Left ventricle myocardium inferior (tissue), 1 donor: Measurements from ENCODE around the gene CEP128. TPM values are rescaled to one million over a fixed set of nuclear protein-coding genes. Genes with fewer than 3 reads are reported as not detected.

Experiments
- DNase-seq: peaks from one replicate; pipeline ENCODE4 v3.0.0-alpha.2; 2020
- H3K27ac ChIP-seq: fragments of 200-600 bp; replicated peaks from 2 replicates; pipeline ENCODE4 v1.8.0; 2021
- H3K27me3 ChIP-seq: fragments of 200-600 bp; 2 replicates; pipeline ENCODE4 v1.8.0; 2021; ENCODE audit warnings: low read depth
- H3K36me3 ChIP-seq: fragments of 200-600 bp; 2 replicates; pipeline ENCODE4 v1.8.0; 2021
- H3K4me1 ChIP-seq: fragments of 200-600 bp; 2 replicates; pipeline ENCODE4 v1.8.0; 2021
- H3K4me3 ChIP-seq: fragments of 200-600 bp; 2 replicates; pipeline ENCODE4 v1.8.0; 2021; ENCODE audit warnings: mild to moderate bottlenecking, moderate library complexity
- H3K9me3 ChIP-seq: fragments of 200-600 bp; replicated peaks from 2 replicates; pipeline ENCODE4 v1.8.0; 2021
- intact Hi-C: fragments of 100-400 bp; cut with micrococcal nuclease; formaldehyde crosslinking; loops from one replicate; pipeline ENCODE4 v1.11.0; 2022
- total RNA-seq: library from RNA; stranded (reverse); fragmentation: NEBNext Ultra II Directional; extraction: Animal tissue kit (Norgen Biotek cat#: 25700); gene quantifications from one replicate; pipeline ENCODE4 v1.2.1, GENCODE V29; 2021
- TF ChIP-seq, protein P1 (sequence below): fragments of 200-600 bp; IDR thresholded peaks from 2 replicates; pipeline ENCODE4 v1.8.0; 2021; ENCODE audit warnings: antibody characterized with exemption, mild to moderate bottlenecking, borderline replicate concordance
- donor health status: DM: no; HTN: yes; CAD: no; lungs with severe emphysema.

The CEP128 gene
- total RNA-seq, 1 donor from 2014 or later, result 2.3 TPM

DNA sequence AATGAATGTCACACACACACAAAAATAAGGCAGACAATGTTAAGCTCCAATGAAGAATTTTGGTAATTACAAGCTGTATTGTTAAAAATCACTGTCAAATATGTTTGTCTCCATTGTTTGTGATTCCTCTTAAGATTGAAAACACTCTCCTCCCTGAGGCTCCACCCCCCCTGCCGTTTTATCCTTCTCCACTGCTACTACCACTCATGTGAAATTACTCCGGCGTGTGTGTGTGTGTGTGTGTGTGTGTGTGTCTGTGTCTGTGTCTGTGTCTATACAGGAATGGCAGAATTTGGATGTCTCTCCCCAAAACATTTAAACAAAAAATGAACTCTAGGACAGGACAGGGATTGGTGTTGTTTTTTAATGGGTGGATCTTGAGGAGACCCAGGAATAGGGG, 365.1 kb downstream of the CEP128 start:
- Histone ChIP-seq H3K4me1 (no peaks in the 10 kb centered on the region), H3K27ac (no peak overlapping the region), H3K27me3 (no peaks in the 10 kb centered on the region), H3K9me3 (no peaks in the 10 kb centered on the region), H3K36me3 (no peaks in the 10 kb centered on the region), H3K4me3 (no peak overlapping the region)
- DNase-seq, result no peak
- intact Hi-C loops, result no loop called here
- TF ChIP-seq, protein P1, sequence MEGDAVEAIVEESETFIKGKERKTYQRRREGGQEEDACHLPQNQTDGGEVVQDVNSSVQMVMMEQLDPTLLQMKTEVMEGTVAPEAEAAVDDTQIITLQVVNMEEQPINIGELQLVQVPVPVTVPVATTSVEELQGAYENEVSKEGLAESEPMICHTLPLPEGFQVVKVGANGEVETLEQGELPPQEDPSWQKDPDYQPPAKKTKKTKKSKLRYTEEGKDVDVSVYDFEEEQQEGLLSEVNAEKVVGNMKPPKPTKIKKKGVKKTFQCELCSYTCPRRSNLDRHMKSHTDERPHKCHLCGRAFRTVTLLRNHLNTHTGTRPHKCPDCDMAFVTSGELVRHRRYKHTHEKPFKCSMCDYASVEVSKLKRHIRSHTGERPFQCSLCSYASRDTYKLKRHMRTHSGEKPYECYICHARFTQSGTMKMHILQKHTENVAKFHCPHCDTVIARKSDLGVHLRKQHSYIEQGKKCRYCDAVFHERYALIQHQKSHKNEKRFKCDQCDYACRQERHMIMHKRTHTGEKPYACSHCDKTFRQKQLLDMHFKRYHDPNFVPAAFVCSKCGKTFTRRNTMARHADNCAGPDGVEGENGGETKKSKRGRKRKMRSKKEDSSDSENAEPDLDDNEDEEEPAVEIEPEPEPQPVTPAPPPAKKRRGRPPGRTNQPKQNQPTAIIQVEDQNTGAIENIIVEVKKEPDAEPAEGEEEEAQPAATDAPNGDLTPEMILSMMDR, result no peak

DNA sequence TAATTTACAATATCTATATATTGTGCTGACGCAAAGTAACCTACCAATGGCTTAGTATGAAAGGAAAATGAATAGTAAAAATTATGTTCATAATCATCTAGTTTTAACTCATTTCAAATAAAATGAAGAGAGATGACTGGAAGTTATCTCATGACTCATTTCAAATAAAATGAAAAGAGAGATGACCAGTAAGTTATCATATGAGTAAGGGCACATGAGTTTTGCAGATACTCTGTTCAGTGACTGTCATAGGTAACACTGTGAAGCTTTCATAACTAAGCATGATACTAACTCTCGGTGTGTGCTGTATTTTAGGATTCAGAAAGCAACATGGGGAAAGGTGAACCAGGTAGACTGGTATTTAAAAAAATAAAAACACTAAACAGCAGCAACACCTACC, 365.8 kb downstream of the CEP128 start:
- Histone ChIP-seq H3K27ac (no peak overlapping the region), H3K36me3 (no peaks in the 10 kb centered on the region), H3K27me3 (no peaks in the 10 kb centered on the region), H3K4me1 (no peaks in the 10 kb centered on the region), H3K9me3 (no peaks in the 10 kb centered on the region), H3K4me3 (no peak overlapping the region)
- intact Hi-C loops, result no loop called here
- no peak for DNase-seq
- TF ChIP-seq, protein P1, result no peak

DNA sequence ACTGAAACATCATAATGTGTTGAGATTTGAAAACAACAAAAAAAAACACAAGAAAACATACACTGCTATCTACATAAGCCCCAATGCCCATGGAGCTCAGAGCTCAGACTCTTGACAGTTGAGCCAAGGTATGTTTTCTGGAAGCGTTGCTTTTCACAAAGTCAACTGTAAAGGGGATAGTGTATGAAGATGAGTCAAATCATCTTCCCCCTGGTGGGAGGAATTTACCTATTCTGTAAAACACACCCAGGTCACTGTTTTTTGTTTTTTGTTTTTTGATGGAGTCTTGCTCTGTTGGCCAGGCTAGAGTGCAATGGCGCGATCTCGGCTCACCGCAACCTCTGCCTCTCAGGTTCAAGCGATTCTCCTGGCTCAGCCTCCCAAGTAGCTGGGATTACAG, 368.9 kb downstream of the CEP128 start:
- no peaks in the 10 kb centered on the region for H3K4me1 ChIP-seq
- TF ChIP-seq, protein P1, result no peak
- no peaks in the 10 kb centered on the region for H3K36me3 ChIP-seq
- H3K9me3 ChIP-seq, result no peaks in the 10 kb centered on the region
- intact Hi-C loops, result no loop called here
- DNase-seq, result no peak
- H3K27ac ChIP-seq, result no peak overlapping the region
- H3K27me3 ChIP-seq, result no peaks in the 10 kb centered on the region
- H3K4me3 ChIP-seq, result no peak overlapping the region

DNA sequence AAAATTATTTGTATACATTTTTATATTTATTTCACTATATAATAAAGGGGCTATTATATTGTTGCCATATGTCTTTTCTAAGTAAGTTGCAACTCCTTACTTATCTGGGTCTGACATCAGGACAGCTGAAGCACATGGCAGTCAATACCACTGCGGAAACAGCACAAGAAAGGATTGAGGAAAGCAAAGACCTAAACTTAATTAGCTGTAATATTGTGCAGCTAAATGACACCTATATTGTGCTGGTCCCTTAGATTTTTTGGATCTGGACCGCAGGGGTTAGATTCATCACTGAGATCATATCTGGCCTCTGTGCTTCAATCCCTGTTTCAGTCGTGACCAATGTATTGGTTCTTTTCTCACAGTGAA, 370.6 kb downstream of the CEP128 start:
- TF ChIP-seq, protein P1, result no peak
- no peaks in the 10 kb centered on the region for H3K9me3 ChIP-seq

DNA sequence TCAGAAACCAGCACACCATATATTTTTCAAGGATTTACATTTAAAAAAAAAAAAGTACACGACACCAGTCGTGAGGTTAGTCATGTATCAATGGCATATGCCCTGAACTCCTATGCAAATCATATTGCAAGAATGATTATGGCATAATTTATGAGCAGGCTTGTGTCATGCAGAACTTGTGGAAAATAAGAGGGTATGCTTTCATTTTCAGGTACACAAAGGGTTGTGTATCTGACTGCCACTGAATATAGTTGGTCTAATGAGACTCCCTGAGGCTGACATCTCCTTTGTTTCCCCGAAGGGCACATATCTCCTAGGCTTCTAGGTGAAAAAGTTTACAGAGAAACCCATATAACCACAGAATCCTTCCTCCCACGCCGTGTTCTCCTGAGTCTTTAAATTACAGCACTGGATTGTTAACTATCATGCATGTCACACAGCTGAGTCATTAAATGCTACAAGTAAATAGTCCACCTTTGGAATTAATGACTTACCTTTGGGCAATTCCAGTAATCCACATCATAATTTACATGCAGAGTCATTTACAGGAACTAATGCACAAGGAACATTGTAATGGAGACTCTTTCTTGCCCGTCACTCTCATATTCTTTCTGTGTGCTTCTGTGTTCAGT, 373.5 kb downstream of the CEP128 start:
- TF ChIP-seq, protein P1, result no peak
- H3K27me3 ChIP-seq, result no peaks in the 10 kb centered on the region
- no peak overlapping the region for H3K4me3 ChIP-seq
- H3K36me3 ChIP-seq, result no peaks in the 10 kb centered on the region
- H3K4me1 ChIP-seq, result no peaks in the 10 kb centered on the region
- no peak for DNase-seq
- no peak overlapping the region for H3K27ac ChIP-seq
- intact Hi-C loops, result no loop called here
- no peaks in the 10 kb centered on the region for H3K9me3 ChIP-seq

More for the DNA sequence above, 370.6 kb downstream of the CEP128 start:
- H3K4me1 ChIP-seq, result no peaks in the 10 kb centered on the region
- no peaks in the 10 kb centered on the region for H3K36me3 ChIP-seq
- DNase-seq, result no peak
- intact Hi-C loops, result no loop called here
- H3K4me3 ChIP-seq, result no peak overlapping the region
- H3K27ac ChIP-seq, result no peak overlapping the region
- no peaks in the 10 kb centered on the region for H3K27me3 ChIP-seq

DNA sequence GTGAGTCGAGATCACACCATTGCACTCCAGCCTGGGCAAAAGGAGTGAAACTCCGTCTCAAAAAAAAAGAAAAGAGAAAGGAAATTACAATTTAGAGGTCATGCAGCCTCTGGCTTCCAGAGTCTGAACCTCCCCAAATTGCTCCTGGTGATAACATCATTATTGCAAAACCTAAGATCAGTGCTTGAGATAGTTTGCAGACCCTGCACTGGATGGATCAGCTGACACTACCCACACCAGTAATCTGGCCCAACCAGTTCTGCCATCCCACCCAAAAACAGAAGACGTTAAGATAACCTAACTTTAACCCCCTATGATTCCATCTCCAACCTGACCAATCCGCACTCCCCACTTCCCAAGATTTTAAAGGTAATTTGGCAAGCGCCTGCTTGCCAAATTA, 376.5 kb downstream of the CEP128 start:
- no peak overlapping the region for H3K27ac ChIP-seq
- no peaks in the 10 kb centered on the region for H3K9me3 ChIP-seq
- TF ChIP-seq, protein P1, result no peak
- H3K27me3 ChIP-seq, result no peaks in the 10 kb centered on the region
- H3K36me3 ChIP-seq, result no peaks in the 10 kb centered on the region
- DNase-seq, result no peak
- intact Hi-C loops, result no loop called here
- no peaks in the 10 kb centered on the region for H3K4me1 ChIP-seq
- no peak overlapping the region for H3K4me3 ChIP-seq
